PFSK-1 (cell line): ENCODE data around the gene GMPPA.

Source experiments
- REST ChIP-seq, 2 experiments: IDR thresholded peaks; 2 replicates each; pipeline versions ENCODE4 v1.6.1 to v1.8.0; 2011 to 2012; ENCODE audit warnings: low read depth in 2 of 2, low read length in 2 of 2, control low read depth in 1 of 2, inconsistent platforms in 1 of 2, mild to moderate bottlenecking in 1 of 2, moderate library complexity in 1 of 2; ENCODE audit not compliant: insufficient read depth in 1 of 2
- SIN3A ChIP-seq: IDR thresholded peaks from 2 replicates; pipeline ENCODE4 v1.6.1; 2012; ENCODE audit warnings: mild to moderate bottlenecking, low read length, moderate library complexity, borderline replicate concordance; ENCODE audit not compliant: insufficient read depth
- TAF1 ChIP-seq: IDR thresholded peaks from 2 replicates; pipeline ENCODE4 v1.6.1; 2012; ENCODE audit warnings: low read length, control low read depth, borderline replicate concordance; ENCODE audit not compliant: insufficient read depth

- TF ChIP-seq SIN3A (no peak), REST (IDR thresholded peaks at IDR 0.05; ENCODE audit: insufficient read depth in 1 of 2, low read depth in 2 of 2, low read length in 2 of 2) (no peak), TAF1 (no peak)
These were observed 19.5 kb downstream of the GMPPA start for GRCh38 chr2:219517954-219518778.
